ENCODE results near the gene AFG3L2.

Gene AFG3L2

DNA sequence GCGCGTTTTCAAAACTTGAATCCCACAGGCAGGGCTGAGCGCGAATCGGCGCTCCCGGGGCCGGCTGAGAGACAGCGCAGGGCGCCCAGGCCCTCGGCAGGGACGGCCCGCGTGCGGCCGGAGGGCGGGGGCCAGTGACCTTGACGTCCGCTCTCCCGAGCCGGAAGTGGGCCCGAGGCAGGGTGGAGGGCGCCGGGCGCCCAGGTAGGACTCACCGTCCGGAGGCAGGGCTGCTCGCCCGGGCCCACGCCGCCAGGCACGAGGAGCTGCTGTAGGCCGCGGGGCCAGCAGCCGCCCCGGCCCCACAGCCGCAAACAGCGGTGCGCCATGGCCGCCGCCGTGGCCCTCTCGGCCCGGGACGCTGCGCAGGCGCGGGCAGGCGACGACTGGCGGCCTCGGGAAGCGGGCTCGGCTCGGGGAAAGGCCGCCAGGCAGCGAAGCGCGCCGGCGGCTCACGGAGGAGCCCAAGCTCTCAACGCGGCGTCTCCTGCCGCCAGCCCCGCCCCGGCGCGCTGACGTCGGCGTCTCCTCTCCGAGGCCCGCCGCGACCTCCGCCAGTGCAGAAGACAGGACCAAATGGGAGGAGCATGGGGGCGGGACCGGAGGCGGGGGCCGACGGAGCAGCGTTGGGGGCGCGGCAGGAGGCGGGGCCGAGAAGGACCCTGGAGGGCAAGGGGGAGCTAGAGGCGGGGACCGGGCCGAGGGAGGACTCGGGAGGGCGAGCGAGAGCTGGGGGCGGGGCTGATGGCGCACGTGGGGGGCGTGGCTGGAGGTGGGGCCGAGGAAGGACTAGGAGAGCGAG, at the start of gene AFG3L2:
AFG3L2 (minus strand) TSS at position 474 of the 802 bp plus-strand sequence; CDS start at position 329, 145 bp downstream.
- peak; percentile 51 for DNase-seq (ENCODE audit: low read depth)
- TF ChIP-seq, protein P1, sequence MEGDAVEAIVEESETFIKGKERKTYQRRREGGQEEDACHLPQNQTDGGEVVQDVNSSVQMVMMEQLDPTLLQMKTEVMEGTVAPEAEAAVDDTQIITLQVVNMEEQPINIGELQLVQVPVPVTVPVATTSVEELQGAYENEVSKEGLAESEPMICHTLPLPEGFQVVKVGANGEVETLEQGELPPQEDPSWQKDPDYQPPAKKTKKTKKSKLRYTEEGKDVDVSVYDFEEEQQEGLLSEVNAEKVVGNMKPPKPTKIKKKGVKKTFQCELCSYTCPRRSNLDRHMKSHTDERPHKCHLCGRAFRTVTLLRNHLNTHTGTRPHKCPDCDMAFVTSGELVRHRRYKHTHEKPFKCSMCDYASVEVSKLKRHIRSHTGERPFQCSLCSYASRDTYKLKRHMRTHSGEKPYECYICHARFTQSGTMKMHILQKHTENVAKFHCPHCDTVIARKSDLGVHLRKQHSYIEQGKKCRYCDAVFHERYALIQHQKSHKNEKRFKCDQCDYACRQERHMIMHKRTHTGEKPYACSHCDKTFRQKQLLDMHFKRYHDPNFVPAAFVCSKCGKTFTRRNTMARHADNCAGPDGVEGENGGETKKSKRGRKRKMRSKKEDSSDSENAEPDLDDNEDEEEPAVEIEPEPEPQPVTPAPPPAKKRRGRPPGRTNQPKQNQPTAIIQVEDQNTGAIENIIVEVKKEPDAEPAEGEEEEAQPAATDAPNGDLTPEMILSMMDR (conservative IDR thresholded peaks at IDR 0.05; ENCODE audit: low read depth, low read length): no peak
- H3K4me3 ChIP-seq (ENCODE audit: low read depth, low read length): peak within 1 kb of the TSS; percentile 70

DNA sequence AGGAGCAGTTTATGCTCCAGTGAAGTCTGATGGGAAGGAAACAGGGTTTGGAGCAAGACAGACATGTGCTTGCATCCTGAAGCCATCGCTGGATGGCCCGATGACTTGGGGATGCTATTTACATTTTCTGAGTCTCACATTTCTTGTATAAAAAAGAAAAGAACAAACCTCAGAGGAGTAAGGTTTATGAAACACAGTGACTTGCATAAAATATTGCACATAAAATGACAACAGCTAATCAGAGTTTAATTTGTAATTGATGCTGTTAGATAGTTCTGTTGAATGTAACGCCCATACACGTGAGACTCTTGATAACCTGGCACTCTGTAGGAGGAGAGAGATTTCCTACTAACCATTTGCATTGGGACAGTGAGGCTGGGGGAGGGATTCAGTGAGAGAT, 47.2 kb upstream of the AFG3L2 start:
- DNase-seq (ENCODE audit: low read depth): no peak
- no peak overlapping the region for H3K4me3 ChIP-seq (ENCODE audit: low read depth, low read length)
- TF ChIP-seq, protein P1 (conservative IDR thresholded peaks at IDR 0.05; ENCODE audit: low read depth, low read length): no peak

DNA sequence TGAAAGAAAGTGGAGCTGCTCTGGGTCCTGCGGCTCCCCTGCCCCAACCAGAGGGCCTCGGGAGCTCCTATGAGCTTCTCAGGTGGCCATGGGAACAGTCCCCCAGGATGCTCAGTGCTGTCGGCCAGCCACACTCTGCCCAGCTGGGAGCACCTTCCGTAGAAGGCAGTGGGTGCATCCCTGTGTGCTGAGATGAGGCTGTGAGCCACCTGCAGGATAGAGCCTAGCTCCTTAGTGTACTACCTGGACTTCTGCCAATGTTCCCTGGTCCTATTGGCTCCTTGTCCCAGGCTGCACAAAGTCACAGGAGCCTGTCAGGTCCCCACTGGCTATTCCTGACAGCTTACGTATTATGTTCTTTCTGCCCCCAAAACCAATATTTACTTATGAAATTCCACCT, 46.8 kb upstream of the AFG3L2 start:
- TF ChIP-seq, protein P1 (conservative IDR thresholded peaks at IDR 0.05; ENCODE audit: low read depth, low read length): no peak
- DNase-seq (ENCODE audit: low read depth): no peak
- H3K4me3 ChIP-seq (ENCODE audit: low read depth, low read length): no peak overlapping the region

DNA sequence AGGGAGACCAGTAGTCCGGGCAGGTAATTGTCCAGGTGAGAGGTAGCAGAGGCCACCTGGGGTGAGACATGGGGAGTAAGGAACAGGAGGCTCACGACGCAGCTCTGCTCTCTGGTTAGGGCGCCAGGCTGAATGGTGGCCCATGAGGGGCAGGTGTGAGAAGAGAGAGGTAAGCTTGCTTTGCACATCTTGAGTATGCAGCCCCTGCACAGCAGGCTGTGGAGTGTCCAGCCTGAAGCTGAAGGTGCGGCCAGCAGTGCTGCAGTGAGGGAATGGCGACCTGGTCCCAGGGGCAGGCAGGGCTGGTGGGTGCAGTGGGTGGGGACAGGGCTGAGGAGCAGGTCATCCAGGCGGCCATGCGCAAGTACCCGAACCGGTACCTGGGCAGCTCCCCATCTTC, 46.4 kb upstream of the AFG3L2 start:
- TF ChIP-seq, protein P1 (conservative IDR thresholded peaks at IDR 0.05; ENCODE audit: low read depth, low read length): no peak
- no peak for DNase-seq (ENCODE audit: low read depth)
- no peak overlapping the region for H3K4me3 ChIP-seq (ENCODE audit: low read depth, low read length)

DNA sequence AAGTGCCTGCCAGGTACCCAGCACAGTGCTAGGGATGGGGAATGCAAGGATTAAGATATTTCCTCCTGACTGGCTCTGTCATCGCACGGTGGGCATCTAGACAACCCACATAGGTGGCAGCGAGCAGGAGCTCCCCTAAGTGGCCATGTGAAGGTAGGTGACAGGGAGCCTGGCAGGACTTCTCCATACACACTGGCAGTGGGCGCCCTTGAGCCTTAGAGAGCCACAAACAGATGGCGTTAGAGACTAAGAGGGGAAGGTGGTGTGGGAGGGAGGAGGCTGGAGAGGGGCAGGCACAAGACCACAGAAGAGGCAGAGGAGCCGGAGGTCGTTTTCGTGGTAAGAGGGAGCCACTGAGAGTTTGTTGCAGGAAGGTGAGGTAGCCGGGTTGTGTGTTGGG, 45.9 kb upstream of the AFG3L2 start:
- TF ChIP-seq, protein P1 (conservative IDR thresholded peaks at IDR 0.05; ENCODE audit: low read depth, low read length): peak; percentile 14
- H3K4me3 ChIP-seq (ENCODE audit: low read depth, low read length): no peak overlapping the region
- DNase-seq (ENCODE audit: low read depth): no peak

DNA sequence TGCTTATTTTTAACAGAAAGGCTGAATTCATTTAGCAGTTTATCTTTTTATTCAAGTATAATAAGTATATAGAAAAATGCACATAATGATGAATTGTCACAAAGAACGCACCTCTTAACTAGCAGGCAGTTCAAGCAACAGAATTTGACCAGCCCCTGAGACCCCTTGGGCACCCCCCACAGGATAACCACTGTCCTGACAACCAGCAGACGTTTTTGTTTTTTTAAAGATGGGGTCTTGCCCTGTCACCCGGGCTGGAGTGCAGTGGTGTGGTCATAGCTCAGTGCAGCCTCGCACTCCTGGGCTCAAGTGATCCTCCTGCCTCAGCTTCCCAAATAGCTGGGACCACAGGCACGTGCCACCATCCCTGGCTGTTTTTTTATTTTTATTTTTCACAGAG, 44.7 kb upstream of the AFG3L2 start:
- no peak for DNase-seq (ENCODE audit: low read depth)
- TF ChIP-seq, protein P1 (conservative IDR thresholded peaks at IDR 0.05; ENCODE audit: low read depth, low read length): no peak
- no peak overlapping the region for H3K4me3 ChIP-seq (ENCODE audit: low read depth, low read length)

All from choroid plexus epithelial cell (primary cell).